A549 (cell line): ENCODE measurements around the gene SP6.

Experiments
- CTCF ChIP-seq: fragments of >200 bp; sonication (Bioruptor Twin); formaldehyde crosslinking; IDR thresholded peaks from 3 replicates; pipeline ENCODE4 v1.5.1; 2016
- HDAC2 ChIP-seq: fragments of 200-600 bp; sonication (generic); IDR thresholded peaks from 2 replicates; pipeline ENCODE4 v1.6.1; 2016
- HOXA7 ChIP-seq: fragments of 250-450 bp; sonication (Bioruptor Pico); IDR thresholded peaks from 2 replicates; pipeline ENCODE4 v1.5.0; 2020; ENCODE audit warnings: mild to moderate bottlenecking, moderate library complexity
- JUNB ChIP-seq: fragments of >200 bp; sonication (Bioruptor Twin); formaldehyde crosslinking; IDR thresholded peaks from 2 replicates; pipeline ENCODE4 v1.6.1; 2016
- MYC ChIP-seq: IDR thresholded peaks from 2 replicates; pipeline ENCODE4 v1.6.1; 2012; ENCODE audit warnings: mild to moderate bottlenecking, inconsistent platforms, low read length, improper control_type of control experiment, borderline replicate concordance
- POLR2A ChIP-seq: IDR thresholded peaks from 2 replicates; pipeline ENCODE4 v1.6.1; 2012; ENCODE audit warnings: mild to moderate bottlenecking, low read length

GRCh38 chr17:47806913-47807255 is 44.1 kb downstream of the SP6 start:
- TF ChIP-seq MYC (no peak), HDAC2 (no peak), CTCF (no peak), POLR2A (no peak), JUNB (no peak), HOXA7 (CRISPR knock-in tag) (no peak)
